ENCODE data around the gene ABCD4.

The ABCD4 gene

GRCh38 chr14:74309125-74310022, 6.6 kb upstream of the ABCD4 start:
- Histone ChIP-seq H3K27ac (no peak overlapping the region), H3K9me3 (ENCODE audit: severe bottlenecking) (no peaks in the 10 kb centered on the region), H3K36me3 (no peaks in the 10 kb centered on the region), H3K27me3 (ENCODE audit: insufficient read depth, low read depth, severe bottlenecking) (no peaks in the 10 kb centered on the region), H3K4me3 (ENCODE audit: low read depth, low read length) (no peak overlapping the region)
- no peak for DNase-seq
- no peak for TF ChIP-seq CTCF (IDR thresholded peaks at IDR 0.05; ENCODE audit: low read depth, low read length)

GRCh38 chr14:74308695-74309094, 6.0 kb upstream of the ABCD4 start:
- no peaks in the 10 kb centered on the region for H3K9me3 ChIP-seq (ENCODE audit: severe bottlenecking)
- H3K36me3 ChIP-seq, result no peaks in the 10 kb centered on the region
- TF ChIP-seq CTCF (IDR thresholded peaks at IDR 0.05; ENCODE audit: low read depth, low read length), result no peak
- H3K4me3 ChIP-seq (ENCODE audit: low read depth, low read length), result no peak overlapping the region
- H3K27me3 ChIP-seq (ENCODE audit: insufficient read depth, low read depth, severe bottlenecking), result no peaks in the 10 kb centered on the region
- no peak overlapping the region for H3K27ac ChIP-seq
- no peak for DNase-seq

- peaks cover 26% of the 10 kb centered on the region for H3K36me3 ChIP-seq
- TF ChIP-seq CTCF (IDR thresholded peaks at IDR 0.05; ENCODE audit: low read depth, low read length), result peak; percentile 37; the same call in 1 of the 2 replicates
- no peak for DNase-seq
- H3K4me3 ChIP-seq (ENCODE audit: low read depth, low read length), result peak overlapping the region; percentile 94
- peak overlapping the region; percentile 90 for H3K27ac ChIP-seq
- no peaks in the 10 kb centered on the region for H3K9me3 ChIP-seq (ENCODE audit: severe bottlenecking)
- H3K27me3 ChIP-seq (ENCODE audit: insufficient read depth, low read depth, severe bottlenecking), result no peaks in the 10 kb centered on the region
These were observed 544 bp downstream of the ABCD4 start for GRCh38 chr14:74302152-74302628.

GRCh38 chr14:74301594-74302151, 1.1 kb downstream of the ABCD4 start:
- Histone ChIP-seq H3K27ac (peak overlapping the region; percentile 90), H3K9me3 (ENCODE audit: severe bottlenecking) (no peaks in the 10 kb centered on the region), H3K27me3 (ENCODE audit: insufficient read depth, low read depth, severe bottlenecking) (no peaks in the 10 kb centered on the region), H3K36me3 (peaks cover 31% of the 10 kb centered on the region), H3K4me3 (ENCODE audit: low read depth, low read length) (peak overlapping the region; percentile 94)
- TF ChIP-seq CTCF (IDR thresholded peaks at IDR 0.05; ENCODE audit: low read depth, low read length), result no peak
- DNase-seq, result peak; percentile 42

GRCh38 chr14:74299061-74299545, 3.6 kb downstream of the ABCD4 start:
- Histone ChIP-seq H3K9me3 (ENCODE audit: severe bottlenecking) (no peaks in the 10 kb centered on the region), H3K27ac (no peak overlapping the region), H3K4me3 (ENCODE audit: low read depth, low read length) (no peak overlapping the region), H3K27me3 (ENCODE audit: insufficient read depth, low read depth, severe bottlenecking) (no peaks in the 10 kb centered on the region), H3K36me3 (peaks cover 31% of the 10 kb centered on the region)
- DNase-seq, result no peak
- no peak for TF ChIP-seq CTCF (IDR thresholded peaks at IDR 0.05; ENCODE audit: low read depth, low read length)
